M059J (cell line): ENCODE results near the gene FZD2. TPM values are rescaled to one million over a fixed set of nuclear protein-coding genes. Genes with fewer than 3 reads are reported as not detected.
"Not testable (repeated sequence)": the region's sequence is repeated elsewhere in the genome, so short reads cannot be mapped to it uniquely, and the experiment has no call there.

Source experiments
- DNase-seq: peaks from one replicate; pipeline ENCODE4 v3.0.0-alpha.2; 2012; ENCODE audit warnings: low read depth
- total RNA-seq: library from RNA; depleted of rRNA; stranded (reverse); fragments of >200 nt; shearing (Covaris generic); gene quantifications from 2 replicates; pipeline ENCODE4 v1.2.3, GENCODE V29; 2014

The FZD2 gene
- total RNA-seq, 1 experiment from 2014 or later = 41.3 TPM

GRCh38 chr17:44546671-44547606, 10.3 kb upstream of the FZD2 start:
- peak; percentile 83 for DNase-seq

GRCh38 chr17:44547625-44548267, 9.5 kb upstream of the FZD2 start:
- DNase-seq = peak; percentile 50

GRCh38 chr17:44548376-44549230, 8.7 kb upstream of the FZD2 start:
- no peak for DNase-seq

- no peak for DNase-seq
These were observed 7.6 kb upstream of the FZD2 start for GRCh38 chr17:44549686-44550085.

- no peak for DNase-seq
These were observed 4.9 kb upstream of the FZD2 start for GRCh38 chr17:44552361-44552760.

DNA sequence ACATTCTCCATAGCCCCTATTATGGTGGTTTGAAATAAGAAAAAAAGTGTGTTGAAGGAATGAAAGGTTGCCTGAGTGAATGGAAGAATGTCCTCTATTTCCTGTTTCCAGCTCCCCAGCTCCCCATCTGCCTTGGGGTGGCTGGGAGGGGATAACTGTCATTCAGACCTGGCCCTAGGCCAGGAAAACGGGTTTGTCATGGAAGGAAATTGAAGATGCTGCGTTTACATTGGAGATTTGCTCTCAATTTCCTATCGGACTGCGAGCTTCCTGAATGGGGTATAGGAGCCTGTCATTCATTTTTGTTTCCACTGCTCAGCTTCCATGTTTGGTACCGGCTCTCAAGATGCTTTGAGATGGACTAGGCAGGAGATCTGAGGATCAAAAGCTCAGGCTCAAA, 2.2 kb upstream of the FZD2 start:
- DNase-seq = peak; percentile 55

DNA sequence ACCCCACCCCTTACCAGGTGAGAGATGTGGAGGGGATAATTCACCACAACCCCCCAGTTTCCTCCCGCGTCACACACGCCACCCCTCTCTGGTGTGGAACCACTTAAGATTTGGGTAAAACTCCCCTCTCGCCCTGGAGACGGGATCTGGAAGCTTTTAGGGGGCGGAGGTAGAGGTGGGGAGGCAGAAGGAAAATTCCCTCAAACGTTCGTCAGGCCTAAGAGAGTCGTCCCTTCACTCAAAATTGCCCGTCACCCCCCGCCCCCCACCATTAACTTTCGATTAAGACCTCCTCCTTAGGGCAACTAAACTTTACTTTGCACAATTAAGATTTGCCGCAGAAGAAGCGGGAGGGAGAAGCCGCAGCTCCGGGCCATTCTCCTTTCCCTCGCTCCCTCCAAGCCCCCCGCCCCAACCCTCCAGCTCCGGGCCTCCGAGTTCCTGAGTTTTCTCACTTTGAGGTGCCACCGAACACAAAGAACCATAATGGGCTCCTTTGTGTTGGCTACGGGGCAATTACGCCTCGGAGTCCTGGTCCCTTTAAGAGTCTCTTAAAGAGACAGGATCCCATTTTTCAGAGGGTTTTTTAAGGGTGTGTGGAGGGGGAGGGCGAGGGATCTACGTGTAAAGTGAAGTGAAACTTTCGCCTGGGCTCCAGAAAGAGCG, 985 bp upstream of the FZD2 start:
- DNase-seq = peak; percentile 70

- DNase-seq = peak; percentile 59
These were observed 484 bp downstream of the FZD2 start for GRCh38 chr17:44557651-44558285.

- no peak for DNase-seq
These were observed 1.0 kb downstream of the FZD2 start for GRCh38 chr17:44558334-44558709.

DNA sequence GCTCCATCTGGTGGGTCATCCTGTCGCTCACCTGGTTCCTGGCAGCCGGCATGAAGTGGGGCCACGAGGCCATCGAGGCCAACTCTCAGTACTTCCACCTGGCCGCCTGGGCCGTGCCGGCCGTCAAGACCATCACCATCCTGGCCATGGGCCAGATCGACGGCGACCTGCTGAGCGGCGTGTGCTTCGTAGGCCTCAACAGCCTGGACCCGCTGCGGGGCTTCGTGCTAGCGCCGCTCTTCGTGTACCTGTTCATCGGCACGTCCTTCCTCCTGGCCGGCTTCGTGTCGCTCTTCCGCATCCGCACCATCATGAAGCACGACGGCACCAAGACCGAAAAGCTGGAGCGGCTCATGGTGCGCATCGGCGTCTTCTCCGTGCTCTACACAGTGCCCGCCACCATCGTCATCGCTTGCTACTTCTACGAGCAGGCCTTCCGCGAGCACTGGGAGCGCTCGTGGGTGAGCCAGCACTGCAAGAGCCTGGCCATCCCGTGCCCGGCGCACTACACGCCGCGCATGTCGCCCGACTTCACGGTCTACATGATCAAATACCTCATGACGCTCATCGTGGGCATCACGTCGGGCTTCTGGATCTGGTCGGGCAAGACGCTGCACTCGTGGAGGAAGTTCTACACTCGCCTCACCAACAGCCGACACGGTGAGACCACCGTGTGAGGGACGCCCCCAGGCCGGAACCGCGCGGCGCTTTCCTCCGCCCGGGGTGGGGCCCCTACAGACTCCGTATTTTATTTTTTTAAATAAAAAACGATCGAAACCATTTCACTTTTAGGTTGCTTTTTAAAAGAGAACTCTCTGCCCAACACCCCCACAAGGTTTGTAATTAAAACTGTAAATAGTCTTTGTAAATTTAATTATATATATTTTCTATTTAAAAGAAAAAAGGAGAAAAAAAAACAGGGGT, 1.7 kb downstream of the FZD2 start:
- no peak for DNase-seq

- peak; percentile 26 for DNase-seq
These were observed 2.6 kb downstream of the FZD2 start for GRCh38 chr17:44559634-44560554.

DNA sequence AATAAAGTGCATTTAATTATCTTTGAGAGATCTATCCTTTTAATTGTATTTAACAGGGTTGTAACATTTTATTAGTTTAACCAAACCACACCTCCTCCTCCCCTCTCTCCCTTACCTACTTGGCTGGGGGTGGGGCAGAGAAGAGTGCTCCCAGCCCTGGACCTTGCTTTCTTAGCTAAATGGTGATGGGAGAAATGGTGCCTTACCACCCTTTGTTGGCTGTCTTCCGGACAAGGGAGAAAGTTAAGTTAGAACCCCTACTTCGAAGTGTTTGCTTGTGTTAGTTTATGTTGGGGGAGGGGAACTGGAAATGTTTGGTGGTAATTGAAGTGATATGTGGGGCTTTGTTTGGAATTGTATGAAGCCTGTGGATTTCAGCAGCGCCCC, 3.9 kb downstream of the FZD2 start:
- DNase-seq = no peak

DNA sequence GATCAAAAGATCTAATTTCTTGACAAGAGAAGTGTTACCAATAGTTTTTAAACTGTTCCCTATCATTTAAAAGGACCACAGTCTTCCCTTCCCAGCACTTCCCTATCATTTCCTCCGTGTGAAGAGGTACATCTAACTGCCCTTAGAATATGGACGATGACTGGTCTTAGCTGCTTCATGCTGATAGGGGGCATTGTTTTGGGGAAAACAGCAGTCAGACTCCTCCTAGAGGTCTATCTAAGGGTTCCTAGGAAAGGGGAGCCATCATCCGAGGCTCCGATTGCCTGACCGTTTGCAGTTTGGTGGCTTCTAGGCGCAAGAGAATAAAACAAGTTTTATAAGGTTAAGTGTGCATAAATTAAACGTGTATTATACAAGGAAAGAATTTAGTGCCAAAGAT, 7.1 kb downstream of the FZD2 start:
- DNase-seq = no peak

- DNase-seq = no peak
These were observed 8.7 kb downstream of the FZD2 start for GRCh38 chr17:44565866-44566443.

GRCh38 chr17:44568311-44568944, 11.1 kb downstream of the FZD2 start:
- not testable (repeated sequence) for DNase-seq

DNA sequence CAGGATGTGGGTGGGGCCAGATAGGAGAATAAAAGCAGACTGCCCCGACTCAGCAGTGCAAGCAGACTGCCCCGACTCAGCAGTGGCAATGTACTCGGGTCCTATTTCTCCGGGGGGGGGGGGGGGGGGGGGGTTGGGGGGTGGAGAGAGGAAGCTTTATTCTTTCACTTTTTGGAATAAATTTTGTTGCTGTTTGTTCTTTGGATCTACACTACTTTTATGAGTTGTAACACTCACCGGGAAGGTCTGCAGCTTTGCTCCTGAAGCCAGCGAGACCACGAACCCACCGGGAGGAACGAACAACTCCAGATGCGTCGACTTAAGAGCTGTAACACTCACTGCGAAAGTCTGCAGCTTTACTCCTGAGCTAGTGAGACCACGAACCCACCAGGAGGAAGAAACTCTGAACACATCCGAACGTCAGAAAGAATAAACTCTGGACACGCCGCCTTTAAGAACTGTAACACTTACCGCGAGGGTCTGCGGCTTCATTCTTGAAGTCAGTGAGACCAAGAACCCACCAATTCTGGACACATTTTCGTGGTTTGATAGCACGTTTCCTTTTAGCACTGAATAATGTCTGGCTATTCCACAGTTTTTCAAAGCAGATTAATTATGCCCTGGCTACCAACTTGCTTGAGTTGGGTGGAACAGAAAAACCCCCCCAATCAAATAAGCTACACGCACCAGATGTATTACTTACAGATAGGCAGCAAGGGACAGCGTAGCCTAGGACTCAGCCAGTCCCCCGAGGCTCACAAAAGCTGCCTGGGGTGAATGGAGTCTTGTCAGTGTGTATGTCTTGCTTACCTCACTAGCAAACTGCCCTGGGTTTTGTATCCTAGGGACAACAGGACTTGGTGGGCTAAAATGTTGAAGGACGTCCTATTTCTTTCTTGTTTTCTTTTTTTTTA, 11.9 kb downstream of the FZD2 start:
- no peak for DNase-seq

DNA sequence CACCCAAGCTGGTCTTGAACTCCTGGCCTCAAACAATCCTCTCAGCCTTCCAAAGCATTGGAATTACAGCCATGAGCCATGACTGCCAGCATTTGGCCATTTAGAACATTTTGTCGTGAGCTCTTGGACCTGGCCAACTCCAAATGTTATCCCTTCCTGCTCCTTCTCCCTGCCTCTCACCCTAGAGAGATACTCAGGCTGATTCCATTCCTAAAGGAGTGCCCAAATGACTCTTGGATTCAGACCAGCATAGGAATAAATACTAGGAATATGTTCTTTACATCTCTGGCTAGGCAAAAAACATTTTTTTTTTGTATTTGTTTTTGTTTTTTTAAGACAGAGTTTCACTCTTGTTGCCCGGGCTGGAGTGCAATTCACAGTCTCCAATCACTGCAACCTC, 15.5 kb downstream of the FZD2 start:
- no peak for DNase-seq
